Brain (organoid and tissue), 1 donor: Measurements from ENCODE around the gene RWDD3. TPM values are rescaled to one million over a fixed set of nuclear protein-coding genes. Genes with fewer than 3 reads are reported as not detected.

ENCODE experiments used
- polyA plus RNA-seq: library from polyadenylated mRNA; stranded (reverse); fragments of 350-450 nt; fragmentation: Illumina TruSeq; extraction: RNeasy Lipid Tissue Mini Kit (QIAGEN cat#74804); gene quantifications from one replicate; pipeline ENCODE4 v1.2.3, GENCODE V29; 2015; ENCODE audit warnings: low read depth, low replicate concordance; ENCODE audit not compliant: insufficient read depth

RWDD3 gene
- polyA plus RNA-seq, 1 donor from 2014 or later = 2.5 TPM

Other genes with a start within 250 kb of the RWDD3 start
- 4.0 TPM for gene ALG14, start 161.3 kb upstream of the RWDD3 start, polyA plus RNA-seq
- gene TLCD4, start 116.9 kb upstream of the RWDD3 start, polyA plus RNA-seq = 1.7 TPM